ENCODE results near the gene LAG3. TPM values are rescaled to one million over a fixed set of nuclear protein-coding genes. Genes with fewer than 3 reads are reported as not detected.

The LAG3 gene
- 0.43 TPM in 1 of 2 replicates, not detected in the other for total RNA-seq

GRCh38 chr12:6772331-6772695 lies at the start of gene LAG3:
Gene LAG3 (plus strand): TSS chr12:6772520. CDS start chr12:6772853, 333 bp downstream.

DNA sequence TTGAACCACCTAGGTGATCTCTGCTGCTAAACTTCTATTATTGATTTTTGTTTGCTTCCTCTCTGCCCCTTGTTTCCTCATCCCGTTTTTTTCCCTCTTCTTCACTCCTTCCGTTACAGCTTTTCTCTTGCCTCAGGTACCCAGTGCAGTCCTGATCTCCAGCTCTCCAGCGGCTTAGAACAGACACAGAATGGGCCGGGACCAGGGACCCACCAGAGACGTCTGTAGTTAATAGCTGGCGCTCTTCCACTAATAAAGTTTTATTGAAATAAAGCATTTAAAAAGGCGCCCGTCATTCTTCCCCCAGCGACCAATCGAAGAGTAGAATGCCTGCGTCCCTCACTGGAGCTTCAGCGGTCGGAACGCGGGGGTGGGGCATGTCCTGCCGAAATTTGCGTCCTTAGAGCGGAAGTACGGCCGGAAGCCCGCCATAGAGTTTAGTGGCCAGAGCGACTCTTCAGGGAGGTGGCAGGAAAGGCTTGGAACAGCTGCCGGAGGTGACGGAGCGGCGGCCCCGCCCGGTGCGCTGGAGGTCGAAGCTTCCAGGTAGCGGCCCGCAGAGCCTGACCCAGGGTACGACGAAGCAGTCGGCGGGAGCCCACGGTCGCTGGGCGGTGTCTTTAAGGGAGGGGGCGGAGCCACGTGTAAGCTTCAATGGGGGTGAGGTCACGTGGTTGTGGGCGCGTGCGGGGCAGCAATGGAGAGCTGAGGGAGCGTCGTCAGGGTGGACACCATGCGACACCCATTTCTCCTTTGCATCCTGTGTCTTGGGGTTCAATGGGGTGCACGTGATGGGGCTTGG lies 48.5 kb upstream of the LAG3 start, which contains the start of gene COPS7A:
Gene COPS7A (plus strand): TSS at position 440 of the 802 bp plus-strand sequence. CDS start 611 bp downstream, outside the sequence.

DNA sequence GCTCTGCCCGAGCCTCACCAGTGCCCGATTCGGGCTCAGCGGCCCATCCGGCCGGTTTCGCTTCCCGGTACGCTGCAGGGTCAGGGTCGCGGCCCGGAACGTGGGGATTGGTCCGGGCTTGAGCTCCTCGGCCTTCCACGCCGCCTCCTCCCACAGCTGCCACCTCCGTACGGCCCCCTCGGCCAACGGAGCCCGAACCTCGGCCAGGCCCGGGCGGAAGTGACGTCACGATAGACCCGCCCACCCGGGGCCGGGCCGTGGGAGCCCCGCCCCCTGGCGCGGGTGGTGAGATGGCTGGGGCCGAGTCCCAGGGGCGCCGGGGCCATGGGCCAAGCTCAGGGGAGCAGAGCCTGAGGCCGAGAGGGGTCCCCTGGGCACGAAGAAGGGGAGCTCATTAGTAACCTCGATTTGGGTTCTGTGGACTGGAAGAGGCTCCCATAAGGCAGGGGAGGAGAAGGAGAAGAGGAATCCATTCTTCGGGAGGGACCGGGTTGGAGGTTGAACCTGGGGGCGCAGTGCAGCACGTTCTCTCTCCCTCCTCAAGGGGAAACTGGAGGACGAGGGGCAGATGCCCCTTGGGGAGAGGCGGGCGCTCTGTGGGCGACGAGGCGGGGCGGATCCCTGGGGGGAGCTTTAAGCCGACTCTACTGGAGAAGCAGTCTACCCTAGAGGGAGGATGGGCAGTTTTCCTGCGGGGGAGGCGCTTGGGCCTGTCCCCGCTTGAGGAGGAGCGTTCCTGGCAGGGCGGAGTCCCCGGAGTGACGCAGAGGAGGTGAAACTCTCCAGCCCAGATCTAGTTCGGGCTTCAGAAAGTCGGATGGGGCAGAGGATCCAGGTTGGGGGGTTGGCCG lies 19.2 kb upstream of the LAG3 start, which contains the start of gene MLF2:
Gene MLF2 (minus strand): TSS at position 221 of the 851 bp plus-strand sequence. CDS start 807 bp downstream, outside the sequence.

DNA sequence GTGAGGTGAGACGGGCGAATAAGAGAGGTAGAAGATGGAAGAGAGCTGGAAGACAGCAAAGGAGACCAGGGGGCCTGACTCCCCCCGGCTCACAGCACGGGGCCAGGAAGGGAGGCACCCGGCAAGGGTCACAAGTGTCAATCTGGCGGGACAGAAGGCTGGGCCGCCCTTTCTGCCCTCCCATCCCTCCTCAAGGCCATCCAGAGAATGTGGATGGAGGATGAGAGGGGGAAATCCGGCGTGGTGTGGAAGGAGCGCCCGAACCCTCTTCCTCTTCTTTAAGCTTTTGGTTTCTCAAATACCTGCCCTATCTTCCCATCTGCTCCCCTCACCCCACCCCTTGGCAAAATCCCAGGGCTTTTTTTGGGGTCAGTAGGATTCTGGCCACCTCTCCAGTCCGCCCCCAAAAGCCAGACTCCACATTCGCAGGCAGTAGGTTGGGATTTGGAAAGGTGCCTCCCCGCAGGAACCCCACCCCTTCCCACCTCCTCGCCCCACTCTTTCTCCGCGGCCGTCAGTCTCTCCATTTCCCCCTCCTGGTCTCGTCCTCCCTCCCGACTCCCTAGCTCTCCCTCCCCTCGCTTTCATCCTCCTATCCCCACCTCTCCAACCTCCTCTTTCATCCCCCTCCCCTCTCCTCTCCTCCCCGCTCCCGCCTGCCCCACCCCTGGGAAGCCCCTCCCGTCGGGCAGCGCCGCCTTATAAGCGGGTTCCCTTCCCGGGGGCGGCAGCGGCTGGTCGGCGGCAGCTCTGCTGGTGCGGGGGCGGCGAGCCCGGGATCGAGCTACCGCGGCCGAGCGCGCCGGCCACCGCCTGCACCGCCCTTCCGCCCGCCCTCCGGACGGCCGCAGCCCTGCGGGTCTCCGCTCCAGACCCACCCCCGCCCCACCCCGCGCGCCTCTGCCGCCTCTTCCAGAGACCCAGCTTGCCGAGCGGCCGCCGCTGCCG lies 6.4 kb upstream of the LAG3 start, which contains the start of gene PTMS:
Gene PTMS (plus strand): TSS at position 730 of the 948 bp plus-strand sequence. CDS start 343 bp downstream, outside the sequence.

DNA sequence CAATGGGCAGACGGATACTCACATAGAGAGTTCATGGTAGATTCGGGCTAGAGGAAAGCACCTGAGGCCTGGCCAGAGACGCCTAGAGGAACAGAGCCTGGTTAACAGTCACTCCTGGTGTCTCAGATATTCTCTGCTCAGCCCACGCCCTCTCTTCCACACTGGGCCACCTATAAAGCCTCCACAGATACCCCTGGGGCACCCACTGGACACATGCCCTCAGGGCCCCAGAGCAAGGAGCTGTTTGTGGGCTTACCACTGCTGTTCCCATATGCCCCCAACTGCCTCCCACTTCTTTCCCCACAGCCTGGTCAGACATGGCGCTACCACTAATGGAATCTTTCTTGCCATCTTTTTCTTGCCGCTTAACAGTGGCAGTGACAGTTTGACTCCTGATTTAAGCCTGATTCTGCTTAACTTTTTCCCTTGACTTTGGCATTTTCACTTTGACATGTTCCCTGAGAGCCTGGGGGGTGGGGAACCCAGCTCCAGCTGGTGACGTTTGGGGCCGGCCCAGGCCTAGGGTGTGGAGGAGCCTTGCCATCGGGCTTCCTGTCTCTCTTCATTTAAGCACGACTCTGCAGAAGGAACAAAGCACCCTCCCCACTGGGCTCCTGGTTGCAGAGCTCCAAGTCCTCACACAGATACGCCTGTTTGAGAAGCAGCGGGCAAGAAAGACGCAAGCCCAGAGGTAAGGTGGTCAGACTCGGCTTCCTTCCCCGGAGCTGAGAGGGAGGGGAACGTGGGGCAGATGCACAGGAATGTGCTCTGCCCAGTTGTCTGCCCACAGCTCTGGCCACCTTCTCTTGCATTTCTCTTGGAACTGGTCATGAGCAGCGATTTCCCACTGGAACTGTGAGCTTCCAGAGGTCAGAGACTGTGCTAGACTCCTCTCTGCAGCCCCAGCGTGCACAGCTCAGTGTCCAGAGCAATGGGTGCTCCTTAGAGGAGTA lies 16.9 kb downstream of the LAG3 start, which contains the start of gene CD4:
Gene CD4 (plus strand): TSS at position 557 of the 953 bp plus-strand sequence. CDS start 10,611 bp downstream, outside the sequence.

DNA sequence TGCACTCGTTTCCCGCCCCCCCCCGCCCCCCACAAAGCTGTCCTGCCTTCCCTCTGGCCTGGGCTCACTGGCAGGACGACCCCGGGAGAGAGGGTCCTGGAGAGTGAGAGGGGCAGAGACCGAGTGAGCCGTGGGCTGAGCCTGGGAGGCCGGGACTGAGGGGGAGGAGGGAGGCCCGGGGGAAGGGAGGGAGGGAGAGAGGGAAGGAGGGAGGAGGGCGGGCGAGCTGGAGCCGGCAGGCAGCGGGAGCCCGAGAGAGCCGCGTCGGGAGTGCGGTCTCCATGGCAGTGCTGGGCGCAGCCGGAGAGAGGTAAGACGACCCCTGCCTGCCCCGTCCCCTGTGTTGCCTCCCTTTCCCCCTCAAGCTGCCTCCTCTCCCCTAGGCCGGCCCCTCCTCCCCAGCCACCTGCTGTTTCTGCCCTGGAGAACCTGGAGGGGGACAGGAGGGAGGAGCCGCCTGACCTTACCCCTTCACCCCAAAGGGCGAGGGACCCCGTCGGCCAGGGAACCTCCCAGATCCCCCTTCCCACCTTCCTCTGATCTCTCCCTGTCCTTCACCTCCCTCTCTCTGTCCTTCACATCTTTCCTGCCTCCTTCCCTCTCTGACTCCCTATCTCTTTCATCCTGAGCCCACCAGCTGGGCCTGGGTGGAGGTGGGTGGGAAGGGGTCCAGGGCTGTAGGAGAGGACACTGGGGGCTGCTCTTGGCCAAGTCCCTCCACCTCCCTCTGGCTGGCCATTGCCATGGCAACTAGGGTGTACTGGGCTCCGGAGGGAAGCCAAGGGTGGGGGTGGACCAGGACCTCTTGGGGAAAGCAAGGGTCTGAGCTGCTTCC lies 49.5 kb downstream of the LAG3 start, which contains the start of gene GPR162:
Gene GPR162 (plus strand): TSS at position 231 of the 835 bp plus-strand sequence. CDS start 2,078 bp downstream, outside the sequence.

Other genes starting within 250 kb of the LAG3 start
- gene GAPDH, start 238.0 kb upstream of the LAG3 start, total RNA-seq = 5,873 and 7,738 TPM in 2 replicates
- gene IFFO1, start 216.5 kb upstream of the LAG3 start, total RNA-seq = 24.4 and 24.7 TPM in 2 replicates
- 11.5 and 24.2 TPM in 2 replicates for gene NOP2, start 204.2 kb upstream of the LAG3 start, total RNA-seq
- gene CHD4, start 165.1 kb upstream of the LAG3 start, total RNA-seq = 180 and 220 TPM in 2 replicates
- 3.6 TPM in 1 of 2 replicates, not detected in the other for gene LPAR5, start 136.6 kb upstream of the LAG3 start, total RNA-seq
- gene ACRBP, start 125.1 kb upstream of the LAG3 start, total RNA-seq = 0.43 TPM in 1 of 2 replicates, not detected in the other
- gene ING4, start 109.4 kb upstream of the LAG3 start, total RNA-seq = 19.6 and 33.0 TPM in 2 replicates
- 23.9 and 24.4 TPM in 2 replicates for gene ZNF384, start 83.1 kb upstream of the LAG3 start, total RNA-seq
- 0.12 TPM in 1 of 2 replicates, not detected in the other for gene PIANP, start 71.7 kb upstream of the LAG3 start, total RNA-seq
- 83.1 and 88.8 TPM in 2 replicates for gene COPS7A, start 48.5 kb upstream of the LAG3 start, total RNA-seq
- 178 and 186 TPM in 2 replicates for gene MLF2, start 19.4 kb upstream of the LAG3 start, total RNA-seq
- gene PTMS, start 6.2 kb upstream of the LAG3 start, total RNA-seq = 212 and 239 TPM in 2 replicates
- gene CD4, start 17.0 kb downstream of the LAG3 start, total RNA-seq = 0.35 and 0.60 TPM in 2 replicates
- 3.7 and 5.6 TPM in 2 replicates for gene GPR162, start 49.3 kb downstream of the LAG3 start, total RNA-seq
- gene P3H3, start 55.9 kb downstream of the LAG3 start, total RNA-seq = 43.3 and 62.4 TPM in 2 replicates
- 0.35 and 1.1 TPM in 2 replicates for gene GNB3, start 68.4 kb downstream of the LAG3 start, total RNA-seq
- gene CDCA3, start 78.8 kb downstream of the LAG3 start, total RNA-seq = 1.0 and 2.6 TPM in 2 replicates
- gene USP5, start 79.6 kb downstream of the LAG3 start, total RNA-seq = 39.8 and 51.8 TPM in 2 replicates
- gene TPI1, start 95.0 kb downstream of the LAG3 start, total RNA-seq = 799 and 1,433 TPM in 2 replicates
- 5.5 and 12.3 TPM in 2 replicates for gene SPSB2, start 100.8 kb downstream of the LAG3 start, total RNA-seq
- gene LRRC23, start 132.3 kb downstream of the LAG3 start, total RNA-seq = 6.3 and 14.0 TPM in 2 replicates
- 11.0 and 11.9 TPM in 2 replicates for gene ENO2, start 142.1 kb downstream of the LAG3 start, total RNA-seq
- 19.6 and 24.9 TPM in 2 replicates for gene ATN1, start 155.4 kb downstream of the LAG3 start, total RNA-seq
- not detected in 2 replicates for gene RNU7-1, start 171.3 kb downstream of the LAG3 start, total RNA-seq
- 344 and 451 TPM in 2 replicates for gene C12orf57, start 171.5 kb downstream of the LAG3 start, total RNA-seq
- not detected in 2 replicates for gene PTPN6, start 178.8 kb downstream of the LAG3 start, total RNA-seq
- gene PHB2, start 198.1 kb downstream of the LAG3 start, total RNA-seq = 224 and 365 TPM in 2 replicates
- 28.3 and 32.0 TPM in 2 replicates for gene EMG1, start 198.4 kb downstream of the LAG3 start, total RNA-seq
- gene LPCAT3, start 246.0 kb downstream of the LAG3 start, total RNA-seq = 33.8 and 35.5 TPM in 2 replicates